GOT3 (cell line): Measurements from ENCODE around the gene LTK.
"Not testable (repeated sequence)": the region's sequence is repeated elsewhere in the genome, so short reads cannot be mapped to it uniquely, and the experiment has no call there.

ENCODE experiments used
- DNase-seq: peaks from one replicate; lab custom pipeline; 2025; ENCODE audit warnings: mixed read lengths; lab: John Stamatoyannopoulos, UW

The LTK gene

DNA sequence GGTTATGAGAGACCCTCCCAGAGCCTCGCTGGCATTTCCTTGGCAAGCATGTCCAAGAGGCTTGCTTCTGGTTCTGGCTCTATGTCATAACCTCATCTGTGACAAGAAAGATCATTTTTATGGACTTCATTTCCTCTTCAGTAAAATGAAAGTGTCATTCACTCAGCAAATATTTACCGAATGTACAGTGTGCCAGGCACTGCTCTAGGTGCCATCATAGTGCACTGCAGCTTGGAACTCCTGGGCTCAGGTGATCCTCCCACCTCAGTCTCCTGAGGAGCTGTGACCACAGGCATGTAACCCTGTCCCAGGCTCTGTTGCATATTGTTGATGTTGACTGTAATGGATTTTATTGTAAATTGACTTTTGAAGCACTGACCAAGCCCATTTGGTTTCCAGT, 38.7 kb downstream of the LTK start:
- no peak for DNase-seq

DNA sequence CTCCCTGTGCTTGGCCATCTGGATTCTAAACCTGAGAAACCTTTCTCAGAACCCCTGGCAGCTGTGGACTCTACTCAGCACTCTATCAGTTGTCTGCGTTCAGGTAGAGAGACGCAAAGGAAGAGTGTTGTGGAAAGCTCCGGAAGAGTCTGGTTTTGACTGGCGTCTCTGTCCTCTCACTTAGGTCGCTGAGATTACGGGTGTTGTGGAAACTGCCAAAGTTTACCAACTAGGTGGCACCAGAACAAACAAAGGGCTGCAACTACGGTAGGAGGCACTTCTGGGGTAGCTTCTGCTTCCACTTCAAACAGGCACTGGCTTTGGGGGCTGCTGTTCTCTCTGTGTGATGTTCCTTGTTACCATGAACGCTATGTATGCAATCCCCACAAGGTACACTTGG, 39.2 kb downstream of the LTK start:
- DNase-seq = no peak

DNA sequence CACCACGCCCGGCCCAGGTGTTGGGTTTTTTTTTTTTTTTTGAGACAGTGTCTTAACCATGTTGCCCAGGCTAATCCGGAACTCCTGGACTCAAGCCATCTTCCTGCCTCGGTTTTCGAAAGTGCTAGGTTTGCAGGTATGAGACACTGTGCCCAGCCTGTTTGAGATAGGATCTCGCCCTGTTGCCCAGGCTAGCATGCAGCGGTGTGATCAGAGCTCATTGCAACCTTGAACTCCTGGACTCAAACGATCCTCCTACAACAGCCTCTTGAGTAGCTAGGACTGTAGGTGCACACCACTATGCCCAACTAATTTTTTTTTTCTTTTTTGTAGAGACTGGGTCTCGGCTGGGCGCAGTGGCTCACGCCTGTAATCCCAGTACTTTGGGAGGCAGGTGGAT, 40.2 kb downstream of the LTK start:
- DNase-seq = no peak

DNA sequence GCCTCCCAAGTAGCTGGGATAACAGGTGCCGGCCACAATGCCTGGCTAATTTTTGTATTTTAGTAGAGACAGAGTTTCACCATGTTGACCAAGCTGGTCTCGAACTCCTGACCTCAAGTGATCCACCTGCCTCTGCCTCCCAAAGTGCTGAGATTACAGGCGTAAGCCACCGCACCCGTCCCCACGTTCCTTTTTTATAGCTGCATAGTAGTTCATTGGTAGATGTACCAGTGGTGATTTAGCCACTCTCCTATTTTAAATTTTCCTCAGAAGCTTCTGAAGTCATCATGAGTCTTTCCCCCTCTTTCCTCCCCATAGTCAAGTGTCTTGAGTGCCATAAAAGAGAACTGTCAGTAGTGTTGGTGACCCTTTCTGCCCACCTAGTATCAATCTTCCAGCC, 44.0 kb downstream of the LTK start:
- not testable (repeated sequence) for DNase-seq

DNA sequence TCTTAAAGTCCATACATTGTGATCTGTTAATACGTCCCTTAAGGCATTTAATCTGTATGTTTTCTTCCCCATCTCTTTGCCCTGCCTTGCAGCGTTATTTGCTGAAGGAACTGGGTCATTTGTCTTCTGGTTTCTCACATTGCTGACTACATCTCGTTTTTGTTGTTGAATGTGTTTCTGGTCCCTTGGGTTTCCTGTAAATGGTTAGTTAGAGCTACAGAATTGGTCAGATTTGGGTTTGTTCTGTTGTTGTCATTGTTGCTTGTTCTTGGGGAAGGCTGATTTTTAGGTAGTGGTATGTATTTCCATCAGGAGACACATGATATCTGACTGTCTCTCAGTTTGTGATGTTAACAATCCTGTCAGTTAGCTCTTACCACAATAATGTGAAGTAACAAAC, 46.9 kb downstream of the LTK start:
- DNase-seq = no peak

DNA sequence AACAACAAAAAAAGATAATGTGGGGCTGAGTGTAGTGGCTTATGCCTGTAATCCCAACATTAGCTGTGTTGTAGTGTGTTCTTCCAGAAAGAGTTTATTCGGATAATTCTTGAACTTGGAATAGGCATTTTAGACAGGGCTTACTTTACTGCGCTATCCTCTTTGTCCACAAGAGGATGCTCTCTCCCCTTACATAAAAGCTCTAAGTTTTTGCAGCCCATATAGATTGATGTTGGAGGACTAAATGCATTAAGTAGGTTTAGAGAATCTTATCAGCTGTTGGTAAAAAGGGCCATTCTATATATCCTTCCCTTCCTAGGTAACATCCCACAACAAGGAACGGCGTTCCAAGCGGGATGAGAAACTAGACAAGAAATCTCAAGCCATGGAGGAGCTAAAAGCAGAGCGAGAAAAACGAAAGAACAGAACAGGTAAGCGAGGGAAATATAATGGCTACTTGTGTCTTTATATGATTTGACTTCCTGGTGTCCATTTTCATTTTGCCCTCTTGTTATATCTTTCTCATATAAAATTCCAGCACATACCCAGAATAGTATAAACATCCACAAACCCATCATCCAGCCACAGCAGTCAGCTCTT, 47.7 kb downstream of the LTK start:
- DNase-seq = no peak

DNA sequence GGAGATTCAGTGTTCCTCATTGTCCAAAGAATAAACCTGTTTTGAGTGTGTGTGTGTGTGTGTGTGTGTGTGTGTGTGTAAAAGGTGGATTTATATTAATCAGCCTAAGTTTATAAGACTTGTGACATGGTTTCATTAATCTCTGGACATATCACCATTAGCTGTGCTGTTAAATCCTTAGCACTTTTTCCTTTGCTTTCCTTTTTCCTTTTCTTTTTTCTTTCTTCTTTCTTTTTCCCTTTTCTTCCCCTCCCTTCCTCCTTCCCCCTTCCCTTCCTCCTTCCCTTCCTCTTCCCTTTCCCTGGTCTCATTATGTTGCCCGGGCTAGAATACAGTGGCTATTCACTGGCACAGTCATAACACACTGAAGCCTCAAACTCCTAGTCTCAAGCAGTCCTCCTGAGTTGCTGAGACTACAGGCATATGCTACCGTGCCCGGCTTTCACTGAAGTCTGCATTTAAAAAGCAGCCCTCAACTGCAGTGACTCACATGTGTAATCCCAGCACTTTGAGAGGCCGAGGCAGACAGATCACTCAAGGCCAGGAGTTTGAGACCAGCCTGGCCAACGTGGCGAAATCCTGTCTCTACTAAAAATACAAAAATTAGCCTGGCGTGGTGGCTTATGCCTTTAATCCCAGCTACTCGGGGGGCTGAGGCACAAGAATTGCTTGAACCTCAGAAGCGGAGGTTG, 48.6 kb downstream of the LTK start:
- DNase-seq = no peak

DNA sequence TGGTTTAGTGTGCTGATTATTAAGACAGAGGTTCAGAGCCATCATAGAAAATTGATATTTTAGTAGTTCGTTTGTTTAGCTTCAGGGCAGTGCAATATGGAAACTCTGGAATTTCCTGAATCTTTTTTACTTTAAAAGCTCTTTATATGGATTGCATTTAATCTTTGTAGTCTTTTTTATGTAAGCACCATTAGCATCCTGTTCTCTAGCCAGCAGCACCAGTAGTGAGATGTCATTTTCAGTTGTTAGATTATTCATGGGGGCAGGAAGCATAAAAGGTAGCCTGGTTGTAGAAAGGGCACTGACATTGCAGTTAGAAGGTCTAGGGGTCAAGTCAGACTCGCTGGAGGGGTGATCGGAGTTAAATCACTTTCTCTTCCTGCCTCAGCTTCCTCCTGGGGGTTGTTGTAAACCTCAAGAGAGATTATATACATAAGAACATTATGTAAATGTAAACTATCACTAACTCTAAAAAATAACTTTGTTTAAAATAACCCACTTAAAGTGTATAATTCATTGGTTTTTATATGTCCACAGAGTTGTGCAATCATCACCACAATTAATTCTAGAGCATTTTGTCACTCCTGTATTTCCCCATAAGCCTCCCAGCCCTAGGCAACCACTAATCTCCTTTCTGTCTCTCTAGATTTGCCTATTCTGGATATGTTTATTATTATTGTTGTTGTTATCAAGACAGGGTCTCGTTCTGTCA, 51.4 kb downstream of the LTK start:
- DNase-seq = no peak
